GM21737 (cell line): Measurements from ENCODE around the gene OR2AK2.

ENCODE experiments used
- ATAC-seq: cut with Tn5 transposase; IDR thresholded peaks from one replicate; pipeline ENCODE4 v1.9.1; 2021; ENCODE audit warnings: mild to moderate bottlenecking, moderate library complexity; ENCODE audit not compliant: unreplicated experiment

Gene OR2AK2, protein sequence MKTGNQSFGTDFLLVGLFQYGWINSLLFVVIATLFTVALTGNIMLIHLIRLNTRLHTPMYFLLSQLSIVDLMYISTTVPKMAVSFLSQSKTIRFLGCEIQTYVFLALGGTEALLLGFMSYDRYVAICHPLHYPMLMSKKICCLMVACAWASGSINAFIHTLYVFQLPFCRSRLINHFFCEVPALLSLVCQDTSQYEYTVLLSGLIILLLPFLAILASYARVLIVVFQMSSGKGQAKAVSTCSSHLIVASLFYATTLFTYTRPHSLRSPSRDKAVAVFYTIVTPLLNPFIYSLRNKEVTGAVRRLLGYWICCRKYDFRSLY

GRCh38 chr1:247964933-247965332 lies at the start of gene OR2AK2:
OR2AK2 (plus strand) TSS chr1:247965233; CDS start chr1:247965377, 144 bp downstream.
- ATAC-seq: no peak

- ATAC-seq: no peak
These were observed 45.1 kb upstream of the OR2AK2 start, which contains the start of gene OR2T8 for GRCh38 chr1:247919952-247920351. OR2T8 (plus strand) TSS chr1:247920252; CDS start chr1:247921018, 766 bp downstream.

GRCh38 chr1:247923941-247924340 lies 41.1 kb upstream of the OR2AK2 start:
- no peak for ATAC-seq

- ATAC-seq: no peak
These were observed 40.2 kb upstream of the OR2AK2 start, which contains the start of gene OR2AJ1 for GRCh38 chr1:247924868-247925267. OR2AJ1 (plus strand) TSS chr1:247924889; CDS start chr1:247933769, 8,880 bp downstream.

DNA sequence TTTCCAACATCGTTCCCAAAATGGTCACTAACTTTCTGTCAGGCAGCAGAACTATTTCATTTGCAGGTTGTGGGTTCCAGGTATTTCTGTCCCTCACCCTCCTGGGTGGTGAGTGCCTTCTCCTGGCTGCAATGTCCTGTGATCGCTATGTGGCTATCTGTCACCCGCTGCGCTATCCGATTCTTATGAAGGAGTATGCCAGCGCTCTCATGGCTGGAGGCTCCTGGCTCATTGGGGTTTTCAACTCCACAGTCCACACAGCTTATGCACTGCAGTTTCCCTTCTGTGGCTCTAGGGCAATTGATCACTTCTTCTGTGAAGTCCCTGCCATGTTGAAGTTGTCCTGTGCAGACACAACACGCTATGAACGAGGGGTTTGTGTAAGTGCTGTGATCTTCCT lies 31.0 kb upstream of the OR2AK2 start:
- no peak for ATAC-seq

- ATAC-seq: no peak
These were observed 29.3 kb upstream of the OR2AK2 start for GRCh38 chr1:247935781-247936180.

DNA sequence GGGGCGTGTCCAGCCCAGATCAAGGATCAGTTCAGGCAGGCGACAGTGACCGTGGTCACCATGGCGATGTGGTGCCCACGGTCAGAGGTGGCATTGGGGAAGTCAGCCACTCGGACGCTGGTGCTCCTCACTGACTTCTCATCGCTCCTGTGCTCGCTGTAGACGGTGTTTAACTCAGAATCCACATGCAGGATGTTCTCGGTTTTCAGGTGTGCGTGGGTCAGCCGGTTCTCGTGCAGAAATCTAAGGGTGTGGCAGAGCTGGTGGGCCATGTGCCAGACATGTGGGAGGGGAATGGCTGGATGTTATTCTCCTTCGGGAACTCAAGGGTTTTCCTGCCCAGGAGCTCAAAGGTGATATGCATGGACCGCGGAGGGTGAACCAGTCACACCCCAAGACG lies 28.6 kb upstream of the OR2AK2 start:
- ATAC-seq: no peak

GRCh38 chr1:247936965-247937734 lies 27.9 kb upstream of the OR2AK2 start:
- ATAC-seq: peak; percentile 100

DNA sequence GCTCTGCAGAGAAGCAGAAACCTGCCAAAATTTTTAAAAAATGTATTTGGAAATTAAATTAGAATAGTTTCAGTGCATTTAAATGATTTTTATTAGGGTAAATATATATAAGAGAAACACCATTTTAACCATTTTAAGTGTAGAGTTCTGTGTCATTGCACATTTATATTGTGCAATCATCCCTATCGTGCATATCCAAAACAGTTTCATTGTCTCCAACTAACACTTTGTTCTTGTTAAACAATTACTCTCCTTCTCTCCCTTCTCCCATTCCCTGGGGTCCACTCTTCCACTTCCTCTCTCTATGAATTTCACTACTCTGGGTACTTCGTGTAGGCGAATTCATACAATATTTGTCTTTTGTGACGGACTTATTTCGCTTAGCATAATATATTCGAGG lies 22.4 kb upstream of the OR2AK2 start:
- no peak for ATAC-seq

DNA sequence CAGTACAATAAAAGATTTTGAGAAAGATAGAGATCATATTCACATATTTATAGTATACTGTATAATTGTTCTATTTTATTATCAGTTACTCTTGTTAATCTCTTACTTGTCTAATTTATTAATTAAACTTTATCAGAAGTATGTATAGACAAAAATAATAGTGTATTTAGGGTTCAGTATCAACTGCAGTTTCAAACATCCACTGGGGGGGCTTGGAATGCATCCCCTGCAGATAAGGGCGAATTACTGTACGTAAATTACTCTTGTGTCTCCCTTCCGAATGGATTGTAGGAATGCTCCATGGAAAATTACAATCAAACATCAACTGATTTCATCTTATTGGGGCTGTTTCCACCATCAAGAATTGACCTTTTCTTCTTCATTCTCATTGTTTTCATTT lies 16.5 kb upstream of the OR2AK2 start, which contains the start of gene OR2L8:
OR2L8 (plus strand) TSS at position 301 of the 400 bp plus-strand sequence; CDS start at position 301, 0 bp downstream.
- ATAC-seq: no peak

DNA sequence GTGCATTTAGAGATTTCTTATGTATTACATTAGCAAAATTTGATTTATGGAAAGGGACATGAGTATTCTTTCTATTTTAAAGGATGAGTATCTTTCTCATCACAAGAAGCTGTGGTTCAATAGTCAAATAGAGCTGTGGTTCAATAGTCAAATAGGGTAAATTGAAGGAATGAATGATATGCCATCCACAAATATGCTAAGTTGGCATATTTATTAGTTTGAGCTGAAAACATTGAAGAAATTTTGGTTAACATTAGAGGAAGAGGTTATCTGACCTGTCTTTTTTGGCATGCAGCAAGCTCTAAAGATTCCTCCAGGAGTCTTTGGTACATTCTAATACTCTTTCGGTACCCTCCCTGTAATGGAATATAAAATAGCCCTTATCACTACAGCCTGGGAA lies 11.6 kb upstream of the OR2AK2 start:
- no peak for ATAC-seq

DNA sequence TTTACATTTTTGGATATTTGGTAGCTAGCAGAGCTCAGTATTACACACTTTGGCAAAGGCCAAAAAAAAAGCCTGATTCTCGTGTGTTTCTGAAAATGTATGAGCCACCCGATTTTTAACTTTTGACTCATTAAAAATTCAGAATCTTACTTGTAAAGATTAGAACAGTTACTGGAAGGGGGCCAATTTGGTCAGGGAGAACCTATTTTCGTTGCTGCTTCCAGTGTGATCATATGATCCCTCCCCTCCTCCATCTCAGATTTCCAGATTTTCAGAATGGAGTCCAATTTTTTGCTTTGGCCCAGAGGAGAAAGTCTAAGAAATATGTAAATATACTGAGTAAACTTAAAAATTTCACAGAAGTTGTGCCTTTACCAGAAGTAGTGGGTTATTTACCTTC lies 3.2 kb upstream of the OR2AK2 start:
- no peak for ATAC-seq

- ATAC-seq: no peak
These were observed 2.0 kb upstream of the OR2AK2 start for GRCh38 chr1:247962911-247963588.

GRCh38 chr1:247966532-247967204 lies 1.6 kb downstream of the OR2AK2 start:
- peak; percentile 84 for ATAC-seq

DNA sequence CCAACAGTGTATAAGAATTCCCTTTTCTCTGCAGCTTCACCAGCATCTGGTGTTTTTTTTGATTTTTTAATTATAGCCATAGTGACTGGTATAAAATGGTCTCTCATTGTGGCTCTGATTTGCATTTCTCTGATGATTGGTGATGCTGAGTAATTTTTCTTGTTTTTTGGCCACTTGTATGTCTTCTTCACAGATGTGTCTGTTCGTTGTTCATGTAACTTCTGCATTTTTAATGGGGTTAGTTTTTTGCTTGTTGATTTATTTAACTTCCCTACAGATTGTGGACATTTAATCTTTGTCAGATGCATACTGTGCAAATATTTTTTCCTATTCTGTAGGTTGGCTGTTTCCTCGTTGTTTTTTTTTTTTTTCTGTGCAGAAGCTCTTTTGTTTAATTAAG lies 28.0 kb downstream of the OR2AK2 start:
- ATAC-seq: no peak

DNA sequence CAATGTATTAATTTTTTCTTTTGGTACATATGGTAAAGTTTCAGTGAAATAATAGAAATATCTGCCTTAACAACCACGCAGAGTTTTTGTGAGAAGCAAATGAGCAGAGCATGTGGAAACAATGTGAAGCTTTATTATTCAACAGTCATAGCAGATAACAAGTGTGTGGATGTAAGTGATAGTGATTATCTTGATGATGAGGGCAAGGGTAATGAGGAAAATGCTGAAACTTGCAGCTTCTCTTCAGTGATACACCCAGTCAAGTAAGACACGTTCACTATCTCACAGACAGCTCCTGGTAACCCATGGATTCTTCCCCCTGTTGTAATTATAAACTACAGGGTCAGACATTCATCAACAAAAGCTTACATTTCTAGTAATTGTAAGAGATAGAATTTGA lies 33.8 kb downstream of the OR2AK2 start:
- no peak for ATAC-seq

DNA sequence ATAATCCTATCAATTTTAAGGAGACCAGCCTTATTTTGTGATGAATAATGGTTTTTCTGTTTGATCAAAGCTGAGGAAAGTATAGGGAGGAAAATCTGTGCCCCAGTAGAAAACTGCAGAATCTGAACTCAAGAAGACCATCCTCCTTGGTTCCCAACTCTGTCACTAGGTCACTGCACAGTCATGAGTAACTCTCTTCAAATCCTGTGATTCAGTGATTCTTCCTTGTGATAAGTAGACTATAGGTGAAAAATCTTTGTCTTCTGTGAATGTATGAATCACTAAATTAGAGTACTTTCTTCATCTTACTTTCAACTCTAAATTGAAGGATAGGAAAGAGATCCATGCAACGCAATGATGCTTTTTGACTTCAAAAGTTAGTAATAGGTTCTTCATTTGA lies 35.1 kb downstream of the OR2AK2 start:
- ATAC-seq: no peak

GRCh38 chr1:248007778-248008177 lies 42.7 kb downstream of the OR2AK2 start:
- no peak for ATAC-seq

GRCh38 chr1:248009681-248010080 lies 44.6 kb downstream of the OR2AK2 start:
- no peak for ATAC-seq

DNA sequence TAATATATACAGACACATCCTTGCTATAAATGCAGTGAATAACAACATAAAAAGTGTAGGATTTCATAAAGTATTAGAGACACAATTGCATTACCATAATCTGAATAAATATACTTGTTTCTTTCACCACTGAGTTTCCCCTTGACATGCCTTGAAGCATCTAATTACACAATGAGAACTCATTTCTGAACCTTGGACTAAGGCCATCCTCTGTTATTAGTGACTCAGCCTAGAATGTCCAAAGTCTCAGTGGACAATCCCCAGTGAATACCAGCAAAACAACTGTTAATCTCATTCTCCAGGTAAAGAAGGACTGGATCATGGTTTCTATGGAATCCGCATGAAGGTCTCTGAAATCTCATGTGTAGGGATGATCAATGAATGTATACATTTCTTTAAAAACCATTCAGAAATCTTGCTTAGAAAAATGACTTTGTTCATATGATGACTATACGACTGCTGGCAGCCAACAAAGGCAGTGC lies 48.2 kb downstream of the OR2AK2 start, which contains the start of gene OR2L5:
OR2L5 (plus strand) TSS at position 432 of the 482 bp plus-strand sequence. CDS start 8,288 bp downstream, outside the sequence.
- ATAC-seq: no peak
